ENCODE data around the gene MEGF10.

MEGF10 gene

GRCh38 chr5:127418367-127418766 lies 127.8 kb downstream of the MEGF10 start:
- DNase-seq, result no peak

- DNase-seq, result peak; percentile 45
Observed at GRCh38 chr5:127418974-127419682, 128.5 kb downstream of the MEGF10 start.

GRCh38 chr5:127419683-127420257 lies 129.2 kb downstream of the MEGF10 start:
- DNase-seq, result no peak

- DNase-seq, result no peak
Observed at GRCh38 chr5:127420758-127421157, 130.2 kb downstream of the MEGF10 start.

GRCh38 chr5:127421471-127421870 lies 130.9 kb downstream of the MEGF10 start:
- no peak for DNase-seq

GRCh38 chr5:127423173-127423798 lies 132.7 kb downstream of the MEGF10 start:
- DNase-seq, result no peak

- DNase-seq, result no peak
Observed at GRCh38 chr5:127425037-127425436, 134.4 kb downstream of the MEGF10 start.

- DNase-seq, result no peak
Observed at GRCh38 chr5:127425868-127426267, 135.3 kb downstream of the MEGF10 start.

- DNase-seq, result no peak
Observed at GRCh38 chr5:127426661-127427060, 136.1 kb downstream of the MEGF10 start.

- no peak for DNase-seq
Observed at GRCh38 chr5:127428276-127428675, 137.7 kb downstream of the MEGF10 start.

GRCh38 chr5:127428748-127429147 lies 138.2 kb downstream of the MEGF10 start:
- no peak for DNase-seq

GRCh38 chr5:127429928-127430327 lies 139.3 kb downstream of the MEGF10 start:
- DNase-seq, result no peak

GRCh38 chr5:127430627-127431026 lies 140.0 kb downstream of the MEGF10 start:
- DNase-seq, result no peak

GRCh38 chr5:127431977-127432585 lies 141.5 kb downstream of the MEGF10 start:
- DNase-seq, result no peak

GRCh38 chr5:127433526-127433925 lies 142.9 kb downstream of the MEGF10 start:
- DNase-seq, result no peak

- no peak for DNase-seq
Observed at GRCh38 chr5:127434588-127434987, 144.0 kb downstream of the MEGF10 start.

GRCh38 chr5:127435821-127436220 lies 145.2 kb downstream of the MEGF10 start:
- no peak for DNase-seq

- no peak for DNase-seq
Observed at GRCh38 chr5:127439644-127440043, 149.0 kb downstream of the MEGF10 start.

GRCh38 chr5:127440831-127441230 lies 150.2 kb downstream of the MEGF10 start:
- DNase-seq, result no peak

GRCh38 chr5:127441799-127442484 lies 151.3 kb downstream of the MEGF10 start:
- no peak for DNase-seq

- no peak for DNase-seq
Observed at GRCh38 chr5:127444171-127444570, 153.6 kb downstream of the MEGF10 start.

GRCh38 chr5:127445328-127445727 lies 154.7 kb downstream of the MEGF10 start:
- DNase-seq, result no peak

- DNase-seq, result no peak
Observed at GRCh38 chr5:127446626-127447025, 156.0 kb downstream of the MEGF10 start.

Measured in NCI-H1105 (cell line).